Measurements from ENCODE around the gene CASKIN1. TPM values are rescaled to one million over a fixed set of nuclear protein-coding genes. Genes with fewer than 3 reads are reported as not detected.

CASKIN1 gene
- total and polyA plus RNA-seq, 2 experiments from 2014 or later = 1.0 to 6.2 TPM

DNA sequence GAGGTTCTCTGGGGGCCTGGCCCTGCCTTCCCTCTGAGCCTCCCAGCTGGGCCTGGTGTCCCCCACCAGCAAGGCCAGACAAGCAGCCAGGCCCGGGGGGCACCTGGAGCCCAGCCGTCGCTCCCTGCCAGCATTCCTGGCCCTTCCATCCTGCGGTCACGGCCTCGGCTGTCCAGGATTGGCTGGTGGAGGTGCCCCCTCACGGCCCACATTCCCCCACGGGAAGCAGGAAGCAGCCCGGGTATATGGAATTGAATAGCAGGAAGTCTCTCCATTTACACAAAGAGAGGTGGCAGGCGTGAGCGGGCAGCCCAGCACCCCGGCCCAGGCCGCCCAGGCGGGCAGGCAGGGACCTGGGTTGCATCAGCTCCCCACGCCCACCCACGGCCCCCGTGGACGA is 26.3 kb downstream of the CASKIN1 start (continued):
- TF ChIP-seq, protein P1, sequence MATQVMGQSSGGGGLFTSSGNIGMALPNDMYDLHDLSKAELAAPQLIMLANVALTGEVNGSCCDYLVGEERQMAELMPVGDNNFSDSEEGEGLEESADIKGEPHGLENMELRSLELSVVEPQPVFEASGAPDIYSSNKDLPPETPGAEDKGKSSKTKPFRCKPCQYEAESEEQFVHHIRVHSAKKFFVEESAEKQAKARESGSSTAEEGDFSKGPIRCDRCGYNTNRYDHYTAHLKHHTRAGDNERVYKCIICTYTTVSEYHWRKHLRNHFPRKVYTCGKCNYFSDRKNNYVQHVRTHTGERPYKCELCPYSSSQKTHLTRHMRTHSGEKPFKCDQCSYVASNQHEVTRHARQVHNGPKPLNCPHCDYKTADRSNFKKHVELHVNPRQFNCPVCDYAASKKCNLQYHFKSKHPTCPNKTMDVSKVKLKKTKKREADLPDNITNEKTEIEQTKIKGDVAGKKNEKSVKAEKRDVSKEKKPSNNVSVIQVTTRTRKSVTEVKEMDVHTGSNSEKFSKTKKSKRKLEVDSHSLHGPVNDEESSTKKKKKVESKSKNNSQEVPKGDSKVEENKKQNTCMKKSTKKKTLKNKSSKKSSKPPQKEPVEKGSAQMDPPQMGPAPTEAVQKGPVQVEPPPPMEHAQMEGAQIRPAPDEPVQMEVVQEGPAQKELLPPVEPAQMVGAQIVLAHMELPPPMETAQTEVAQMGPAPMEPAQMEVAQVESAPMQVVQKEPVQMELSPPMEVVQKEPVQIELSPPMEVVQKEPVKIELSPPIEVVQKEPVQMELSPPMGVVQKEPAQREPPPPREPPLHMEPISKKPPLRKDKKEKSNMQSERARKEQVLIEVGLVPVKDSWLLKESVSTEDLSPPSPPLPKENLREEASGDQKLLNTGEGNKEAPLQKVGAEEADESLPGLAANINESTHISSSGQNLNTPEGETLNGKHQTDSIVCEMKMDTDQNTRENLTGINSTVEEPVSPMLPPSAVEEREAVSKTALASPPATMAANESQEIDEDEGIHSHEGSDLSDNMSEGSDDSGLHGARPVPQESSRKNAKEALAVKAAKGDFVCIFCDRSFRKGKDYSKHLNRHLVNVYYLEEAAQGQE (IDR thresholded peaks at IDR 0.05; ENCODE audit: unreplicated experiment) = no peak
- TF ChIP-seq ZNF331 (CRISPR knock-in tag; IDR thresholded peaks at IDR 0.05; ENCODE audit: low read depth) (no peak), CREB1 (CRISPR knock-in tag; IDR thresholded peaks at IDR 0.05; ENCODE audit: low read depth) (no peak), EZH2 (IDR thresholded peaks at IDR 0.05; ENCODE audit: low read depth, unreplicated experiment) (no peak), STAT1 (IDR thresholded peaks at IDR 0.05; ENCODE audit: unreplicated experiment) (no peak), NANOG (IDR thresholded peaks at IDR 0.05; ENCODE audit: borderline replicate concordance) (no peak), JUNB (IDR thresholded peaks at IDR 0.05; ENCODE audit: unreplicated experiment) (no peak)
- TF ChIP-seq, protein P2, sequence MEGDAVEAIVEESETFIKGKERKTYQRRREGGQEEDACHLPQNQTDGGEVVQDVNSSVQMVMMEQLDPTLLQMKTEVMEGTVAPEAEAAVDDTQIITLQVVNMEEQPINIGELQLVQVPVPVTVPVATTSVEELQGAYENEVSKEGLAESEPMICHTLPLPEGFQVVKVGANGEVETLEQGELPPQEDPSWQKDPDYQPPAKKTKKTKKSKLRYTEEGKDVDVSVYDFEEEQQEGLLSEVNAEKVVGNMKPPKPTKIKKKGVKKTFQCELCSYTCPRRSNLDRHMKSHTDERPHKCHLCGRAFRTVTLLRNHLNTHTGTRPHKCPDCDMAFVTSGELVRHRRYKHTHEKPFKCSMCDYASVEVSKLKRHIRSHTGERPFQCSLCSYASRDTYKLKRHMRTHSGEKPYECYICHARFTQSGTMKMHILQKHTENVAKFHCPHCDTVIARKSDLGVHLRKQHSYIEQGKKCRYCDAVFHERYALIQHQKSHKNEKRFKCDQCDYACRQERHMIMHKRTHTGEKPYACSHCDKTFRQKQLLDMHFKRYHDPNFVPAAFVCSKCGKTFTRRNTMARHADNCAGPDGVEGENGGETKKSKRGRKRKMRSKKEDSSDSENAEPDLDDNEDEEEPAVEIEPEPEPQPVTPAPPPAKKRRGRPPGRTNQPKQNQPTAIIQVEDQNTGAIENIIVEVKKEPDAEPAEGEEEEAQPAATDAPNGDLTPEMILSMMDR (conservative IDR thresholded peaks at IDR 0.05; ENCODE audit: low read depth in 2 of 2) = no peak

GRCh38 chr16:2167068-2167638 is 29.3 kb downstream of the CASKIN1 start:
- no peak overlapping the region for H3K4me2 ChIP-seq
- H3K79me2 ChIP-seq (replicated peaks; ENCODE audit: insufficient read depth) = peaks cover 14% of the 10 kb centered on the region
- no peak overlapping the region for H3K27ac Mint-ChIP-seq
- peaks cover 13% of the 10 kb centered on the region; the same call in 1 of the 2 replicates for H3F3A ChIP-seq (replicated peaks; ENCODE audit: low read depth)
- no peak overlapping the region for H2AFZ ChIP-seq
- no peaks in the 10 kb centered on the region for H3K9me2 ChIP-seq (ENCODE audit: insufficient read depth)
- H3K27me3 Mint-ChIP-seq (ENCODE audit: insufficient read depth, low read depth, poor library complexity) = peaks cover 16% of the 10 kb centered on the region
- no peak overlapping the region for H3K27ac ChIP-seq (ENCODE audit: low read depth)
- H3K4me3 ChIP-seq = no peak overlapping the region
- no peak for TF ChIP-seq EZH2phosphoT487 (IDR thresholded peaks at IDR 0.05; ENCODE audit: unreplicated experiment)
- no peaks in the 10 kb centered on the region; the same call in 1 of the 2 replicates for H4K20me1 ChIP-seq (replicated peaks; ENCODE audit: insufficient read depth)
- peaks cover 32% of the 10 kb centered on the region for H3K36me3 Mint-ChIP-seq (ENCODE audit: low read depth)
- no peaks in the 10 kb centered on the region for H3K4me1 ChIP-seq (ENCODE audit: insufficient read depth)
- no peaks in the 10 kb centered on the region; the same call in 2 of the 3 replicates for H3K9me3 Mint-ChIP-seq
- ATAC-seq (no peak), DNase-seq (ENCODE audit: low spot score) (no peak)
- no peak overlapping the region for H3K4me3 Mint-ChIP-seq
- no peaks in the 10 kb centered on the region for H3K27me3 ChIP-seq (ENCODE audit: insufficient read depth)
- H3K36me3 ChIP-seq (ENCODE audit: insufficient read depth) = peaks cover 4% of the 10 kb centered on the region; the same call in 1 of the 2 replicates
- peaks cover 2% of the 10 kb centered on the region; the same call in 2 of the 3 replicates for H3K4me1 Mint-ChIP-seq

All from GM23338 (cell line).